H4 (cell line): Measurements from ENCODE around the gene TNFAIP2. TPM values are rescaled to one million over a fixed set of nuclear protein-coding genes. Genes with fewer than 3 reads are reported as not detected.

Source experiments
- DNase-seq: peaks from one replicate; pipeline ENCODE4 v3.0.0-alpha.2; 2015; ENCODE audit warnings: low spot score
- total RNA-seq: library from RNA; depleted of rRNA; stranded (reverse); fragments of >200 nt; shearing (Covaris generic); gene quantifications from 2 replicates; pipeline ENCODE4 v1.2.3, GENCODE V29; 2014

Gene TNFAIP2
- total RNA-seq, 1 experiment from 2014 or later: 5.3 TPM

GRCh38 chr14:103094406-103095209, 28.7 kb upstream of the TNFAIP2 start, which contains the start of gene EXOC3L4:
TSS of gene EXOC3L4 (plus strand) at chr14:103094725. CDS start at chr14:103100220, 5,495 bp downstream.
- no peak for DNase-seq

DNA sequence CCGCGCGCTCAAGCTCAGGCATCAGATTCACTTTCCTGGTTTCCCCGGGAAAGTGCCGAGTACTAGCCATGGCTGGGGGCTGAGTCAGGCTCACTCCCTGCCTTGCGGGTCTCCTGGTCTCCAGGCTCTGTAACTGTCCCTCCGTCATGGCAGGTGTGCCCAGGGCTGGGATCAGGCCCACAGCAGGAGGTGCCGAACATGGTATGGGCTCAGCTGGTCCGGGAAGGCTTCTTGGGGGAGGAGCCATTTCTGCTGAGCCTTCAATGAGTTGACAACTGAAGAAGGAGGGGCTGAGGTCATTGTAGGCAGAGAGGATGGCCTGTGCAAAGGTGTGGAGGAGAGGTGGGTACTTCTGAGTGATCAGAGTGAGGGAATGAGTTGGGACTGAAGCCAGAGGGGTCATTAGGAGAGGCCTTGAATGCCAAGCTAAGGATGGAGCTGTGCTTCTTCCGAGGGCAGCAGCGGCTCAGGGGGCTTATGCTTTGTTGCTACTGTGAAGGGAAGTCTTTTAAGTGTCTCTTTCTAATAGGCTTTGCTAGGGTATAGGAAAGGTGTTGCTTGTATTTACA, 28.0 kb upstream of the TNFAIP2 start:
- no peak for DNase-seq

- DNase-seq: no peak
These were observed 26.9 kb upstream of the TNFAIP2 start for GRCh38 chr14:103096387-103096786.

DNA sequence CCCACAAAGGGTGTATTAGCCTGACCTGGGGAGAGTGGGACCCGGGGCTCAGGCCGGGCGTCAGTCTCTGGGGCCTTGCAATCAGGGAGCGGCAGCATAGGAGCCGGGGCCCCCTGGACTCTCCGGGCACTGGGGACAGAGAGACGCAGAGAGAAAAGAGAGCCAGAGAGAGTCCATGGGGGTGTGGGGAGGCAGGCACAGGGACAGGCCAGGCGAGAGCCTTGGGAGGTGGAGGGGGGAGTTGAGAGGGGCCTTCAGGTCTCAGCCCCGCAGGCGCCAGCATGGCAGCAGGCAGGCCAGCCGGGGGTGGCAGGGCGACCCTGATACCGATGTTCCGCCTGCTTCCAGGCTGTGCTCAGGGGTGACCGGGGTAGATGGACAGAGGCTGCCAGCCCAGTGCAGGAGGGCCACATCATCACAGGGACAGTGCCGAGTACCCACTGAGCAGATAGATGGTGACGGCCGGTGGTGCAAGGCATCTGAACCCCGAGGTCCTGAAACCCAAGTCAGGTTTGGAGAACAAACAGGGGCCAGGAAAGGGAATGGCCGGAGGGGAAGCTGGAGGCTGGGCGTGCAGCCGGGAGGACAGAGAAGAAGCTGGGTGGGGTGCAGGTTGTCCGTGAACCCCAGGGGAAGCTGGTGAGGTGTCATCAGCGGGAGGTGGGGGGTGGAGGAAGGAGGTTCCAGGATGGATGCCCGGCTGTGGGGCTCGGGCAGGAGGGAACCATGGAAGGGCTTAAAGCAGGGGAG, 25.8 kb upstream of the TNFAIP2 start:
- DNase-seq: no peak

DNA sequence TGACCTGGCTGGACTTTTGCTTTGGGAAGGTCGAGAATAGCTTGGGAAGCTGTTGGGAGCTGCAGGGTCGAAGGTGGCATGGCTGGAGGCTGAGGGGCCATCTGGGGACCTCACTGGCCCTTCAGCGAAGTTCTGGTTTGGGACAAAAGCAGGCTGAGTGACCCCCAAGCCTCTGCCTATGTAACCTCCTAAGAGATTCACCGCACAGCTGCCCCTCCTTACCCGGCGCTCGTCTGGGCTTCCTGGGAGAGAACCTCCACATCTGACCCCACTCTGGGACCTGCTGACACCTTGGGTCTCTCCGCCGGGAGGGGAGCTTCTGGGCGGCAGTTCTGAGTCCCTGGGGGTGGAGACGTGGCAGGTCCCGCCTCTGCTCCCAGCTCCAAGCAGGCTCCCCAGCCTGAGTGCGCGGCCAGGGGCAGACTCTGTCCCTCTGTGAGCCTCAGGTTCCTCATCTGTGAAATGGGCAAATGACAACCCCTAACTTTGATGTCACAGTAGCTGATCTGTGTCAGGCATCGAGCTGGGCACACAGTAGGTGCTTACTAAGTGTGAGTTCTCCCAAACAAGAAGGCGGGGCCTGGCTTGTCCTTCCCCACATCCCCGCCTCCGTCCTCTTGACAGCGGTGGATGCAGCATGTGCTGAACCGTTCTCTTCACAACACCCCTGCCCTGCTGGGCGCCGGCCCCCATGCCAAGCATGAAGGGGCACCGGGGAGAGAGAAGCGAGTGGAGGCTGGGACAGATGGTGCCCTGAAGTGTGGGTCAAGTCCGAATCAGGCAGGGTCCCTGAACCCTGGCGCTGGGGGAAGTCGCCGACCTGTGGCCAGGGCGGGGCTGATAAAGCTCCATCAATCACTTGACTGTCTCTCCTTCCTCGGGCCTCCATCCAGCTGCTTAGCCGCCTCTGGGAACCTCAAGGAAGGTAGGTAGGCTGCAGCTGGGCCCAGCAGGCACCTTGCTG, 25.0 kb upstream of the TNFAIP2 start:
- DNase-seq: no peak

DNA sequence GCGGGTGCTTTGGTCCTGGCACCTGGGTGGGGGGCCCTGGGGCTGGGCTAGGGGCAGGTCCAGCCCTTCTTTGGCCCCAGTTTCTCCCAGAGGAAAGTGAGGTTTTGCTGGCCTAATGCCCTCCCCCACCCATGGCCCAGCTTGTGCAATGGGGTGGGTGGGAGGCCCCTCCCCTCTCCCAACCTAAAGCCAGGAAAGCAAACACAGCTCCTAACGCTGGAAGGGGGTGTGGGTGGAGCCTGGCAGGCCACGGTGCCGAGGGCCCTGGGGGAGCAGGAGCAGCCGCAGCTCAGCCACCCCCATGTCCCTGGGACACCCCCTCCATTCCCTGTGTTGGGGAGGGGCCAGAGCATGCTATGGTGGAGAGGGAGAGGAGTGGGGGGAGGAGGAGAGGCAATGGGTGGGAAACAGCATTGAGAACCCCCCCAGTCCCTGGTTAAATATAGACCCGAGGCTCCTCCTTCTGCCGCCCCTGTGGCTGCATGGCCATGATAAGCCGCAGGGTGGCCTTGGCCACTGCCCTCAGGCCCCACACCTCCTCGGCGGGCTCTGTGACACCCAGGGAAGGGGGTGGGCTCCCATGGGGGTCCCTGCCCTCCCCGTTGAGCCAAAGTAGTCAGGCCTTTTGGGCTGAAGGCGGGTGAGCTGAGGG, 24.1 kb upstream of the TNFAIP2 start:
- DNase-seq: no peak

DNA sequence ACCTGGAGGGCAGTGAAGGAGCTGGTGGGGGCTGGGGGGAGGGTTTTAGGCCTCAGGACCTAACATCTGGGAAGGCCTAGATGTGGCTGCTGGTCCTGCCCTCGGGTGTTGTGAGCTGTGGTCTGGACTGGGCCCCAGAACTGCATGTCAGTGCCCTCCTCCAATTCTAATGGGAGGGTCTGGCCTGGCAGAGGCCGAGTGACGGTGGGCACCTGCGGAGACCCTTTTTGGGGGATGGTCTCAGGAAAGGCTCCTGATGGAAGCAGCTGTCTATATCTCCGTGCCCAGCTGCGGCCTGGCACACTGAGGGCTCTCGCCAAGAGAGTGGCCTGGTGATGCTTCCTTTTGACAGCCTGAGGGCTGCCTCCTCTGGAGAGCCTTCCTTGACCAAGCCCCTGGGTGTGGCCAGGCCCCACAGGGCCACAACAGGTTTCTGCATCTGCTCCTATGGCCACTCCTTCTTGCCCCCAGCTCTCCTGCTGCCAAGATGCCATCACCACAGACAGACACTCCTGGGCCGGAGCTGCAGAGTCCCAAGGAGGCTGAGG, 23.5 kb upstream of the TNFAIP2 start:
- DNase-seq: no peak

DNA sequence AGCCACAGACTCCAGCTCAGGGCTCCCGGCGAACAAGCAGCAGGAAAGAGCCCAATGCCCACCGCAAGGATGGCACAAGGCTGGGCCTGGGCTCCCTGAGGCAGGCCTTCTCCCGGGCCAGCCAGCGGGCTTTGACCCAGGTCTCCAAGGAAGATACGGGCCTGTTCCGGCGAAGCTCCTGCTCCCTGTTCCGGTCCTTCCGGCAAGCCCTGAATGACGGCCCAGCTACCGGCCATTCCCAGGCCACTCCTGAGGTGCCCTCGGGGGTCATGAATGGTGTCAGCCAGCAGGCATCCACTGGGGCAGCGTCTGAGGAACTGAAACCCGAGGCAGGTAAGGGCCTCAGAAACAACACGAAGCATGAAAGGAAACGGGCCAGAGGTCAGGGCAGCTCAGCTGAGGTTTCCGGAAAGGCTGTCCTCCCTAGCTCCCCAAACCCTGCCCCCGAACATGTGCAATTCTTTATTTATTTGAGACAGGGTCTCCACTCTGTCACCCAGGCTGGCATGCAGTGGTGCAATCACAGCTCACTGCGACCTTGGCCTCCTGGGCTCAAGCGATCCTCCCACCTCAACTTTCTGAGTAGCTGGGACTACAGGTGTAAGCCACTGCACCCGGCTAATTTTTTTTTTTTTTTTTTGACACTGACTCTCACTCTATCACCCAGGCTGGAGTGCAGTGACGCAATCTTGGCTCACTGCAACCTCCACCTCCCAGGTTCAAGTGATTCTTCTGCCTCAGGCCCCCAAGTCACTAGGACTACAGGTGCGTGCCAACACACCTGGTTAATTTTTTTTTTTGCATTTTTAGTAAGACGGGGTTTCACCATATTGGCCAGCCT, 22.8 kb upstream of the TNFAIP2 start:
- DNase-seq: no peak

- DNase-seq: no peak
These were observed 21.9 kb upstream of the TNFAIP2 start for GRCh38 chr14:103101257-103101962.

DNA sequence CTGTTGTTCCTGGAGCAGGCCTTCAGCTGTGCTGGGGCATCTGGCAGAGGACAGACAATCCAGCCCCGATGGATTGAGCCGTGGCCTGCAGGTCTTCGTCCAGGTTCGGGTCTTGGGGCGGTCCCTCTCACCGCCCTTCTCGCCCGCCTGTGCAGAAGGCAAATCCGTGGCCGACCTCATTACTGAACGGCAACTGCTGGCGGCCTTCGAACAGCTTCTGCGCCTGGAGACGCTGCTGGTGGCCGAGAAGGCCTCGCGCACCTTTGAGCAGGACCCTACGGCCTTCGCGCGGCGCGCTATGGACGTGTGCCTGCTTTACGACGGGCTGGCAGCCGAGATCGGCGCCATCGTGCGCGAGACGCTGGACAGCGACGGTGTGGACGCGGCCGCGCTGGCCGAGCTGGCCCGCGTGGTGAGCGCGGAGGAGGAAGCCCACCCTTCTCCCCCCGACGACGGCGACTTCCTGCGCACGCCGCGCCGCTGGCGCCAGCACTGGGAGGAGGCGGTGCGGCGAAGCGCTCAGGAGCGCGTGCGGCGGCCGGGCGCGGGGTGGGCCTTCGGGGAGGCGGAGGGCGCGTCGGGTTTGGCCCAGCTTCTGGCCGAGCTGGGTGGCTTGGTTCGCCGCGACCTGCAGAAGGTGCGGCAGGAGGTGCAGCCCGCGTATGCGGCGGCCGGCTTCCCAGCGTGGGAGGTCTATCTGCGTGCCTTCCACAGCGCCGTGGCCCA, 21.1 kb upstream of the TNFAIP2 start:
- DNase-seq: no peak

DNA sequence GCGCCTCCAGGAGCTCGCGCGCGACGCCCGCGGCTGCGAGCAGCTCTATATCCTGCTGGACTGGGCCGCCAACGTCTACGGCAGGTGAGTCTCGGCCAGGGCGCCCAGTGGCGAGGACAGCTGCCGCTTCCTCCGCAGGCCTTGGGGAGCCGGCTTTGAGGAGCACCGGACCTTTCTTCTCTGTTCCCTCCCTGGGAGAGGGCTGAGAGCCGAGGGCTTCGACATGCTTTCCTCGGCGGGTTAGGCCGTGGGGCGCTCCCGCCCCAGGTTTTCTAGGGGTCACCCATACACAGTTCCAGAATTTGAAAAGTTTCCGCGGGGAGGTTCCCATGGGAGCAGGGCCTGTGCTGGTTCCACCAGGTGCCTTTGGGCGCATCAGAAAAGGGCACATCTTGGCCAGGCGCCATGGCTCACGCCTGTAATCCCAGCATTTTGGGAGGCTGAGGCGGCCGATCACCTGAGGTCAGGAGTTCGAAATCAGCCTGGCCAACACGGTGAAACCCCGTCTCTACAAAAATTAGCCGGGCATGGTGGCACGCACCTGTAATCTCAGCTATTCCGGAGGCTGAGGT, 20.5 kb upstream of the TNFAIP2 start:
- DNase-seq: no peak

- peak; percentile 57 for DNase-seq
These were observed 19.5 kb upstream of the TNFAIP2 start for GRCh38 chr14:103103461-103104388.

- no peak for DNase-seq
These were observed 18.9 kb upstream of the TNFAIP2 start for GRCh38 chr14:103104389-103104653.

DNA sequence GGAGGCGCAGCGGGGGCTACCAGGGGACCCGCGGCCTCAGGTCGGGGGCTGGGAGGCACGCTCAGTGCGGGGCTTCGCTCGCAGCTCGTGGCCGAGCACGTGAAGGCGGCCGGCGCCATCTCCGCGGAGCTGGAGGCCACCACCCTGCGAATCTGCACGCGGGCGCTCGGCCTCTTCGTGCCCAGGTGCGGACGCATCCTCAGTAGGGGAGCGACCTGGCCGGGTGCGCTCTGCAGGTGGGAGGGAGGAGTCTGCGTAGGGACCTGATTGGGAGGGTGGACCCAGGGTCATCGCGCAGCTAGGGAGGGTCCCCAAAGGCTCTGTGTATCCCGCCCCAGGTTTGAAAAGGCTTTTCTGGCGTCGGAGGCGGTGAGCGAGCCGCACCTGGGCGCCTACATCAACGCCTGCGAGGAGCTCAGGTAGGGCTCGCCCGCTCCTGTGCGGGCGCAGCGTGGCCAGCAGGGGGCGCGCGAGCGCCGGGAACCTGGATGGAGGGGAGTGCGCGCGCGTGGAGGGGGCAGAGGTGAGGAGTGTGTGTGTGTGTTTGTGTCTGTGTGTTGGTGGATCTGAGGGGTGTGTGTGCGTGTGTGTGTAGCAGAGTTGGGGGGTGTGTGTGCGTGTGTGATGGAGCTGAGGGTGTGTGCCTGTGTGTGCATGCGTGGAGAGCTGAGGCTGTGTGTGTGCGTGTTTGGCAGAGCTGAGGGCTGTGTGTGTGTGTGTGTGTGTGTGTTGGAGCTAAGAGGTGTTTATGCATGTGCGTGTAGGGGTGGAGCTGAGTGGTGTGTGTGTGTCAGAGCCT, 18.4 kb upstream of the TNFAIP2 start:
- DNase-seq: no peak

GRCh38 chr14:103105580-103106150, 17.6 kb upstream of the TNFAIP2 start:
- no peak for DNase-seq

DNA sequence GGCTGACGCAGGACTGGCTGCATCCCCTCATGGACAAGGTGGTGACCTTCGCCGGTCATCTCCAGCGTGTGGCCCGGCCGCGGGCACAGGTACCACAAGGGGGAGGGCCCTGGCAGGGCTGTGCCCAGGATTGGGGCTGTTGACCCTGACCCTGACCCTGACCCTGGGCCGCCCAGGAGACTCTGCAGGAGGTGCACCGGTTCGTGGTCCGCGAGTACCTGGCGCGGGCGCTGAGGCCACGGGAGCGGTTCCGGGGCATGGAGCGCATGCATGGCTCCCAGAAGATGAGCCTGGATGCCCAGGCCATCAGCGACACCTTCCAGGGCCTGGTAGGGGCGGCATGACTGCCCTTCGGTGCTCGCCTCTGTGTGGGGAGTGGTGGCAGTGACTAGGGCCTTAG, 15.8 kb upstream of the TNFAIP2 start:
- no peak for DNase-seq
